Loucy (cell line): Measurements from ENCODE around the gene RUFY2.
A peak's percentile ranks its signal among the peaks of the same experiment; 100 is the strongest.

Source experiments
- H2AFZ ChIP-seq: fragments of 200-600 bp; sonication (generic); 2 replicates; pipeline ENCODE4 v1.6.0; 2016; ENCODE audit warnings: antibody characterized with exemption, mild to moderate bottlenecking, low read length, moderate library complexity
- H3F3A ChIP-seq: fragments of 200-600 bp; 2 replicates; pipeline ENCODE4 v1.6.0; 2016; ENCODE audit warnings: antibody characterized with exemption, low read depth, mild to moderate bottlenecking
- H3K27me3 ChIP-seq: fragments of 200-600 bp; sonication (generic); 2 replicates; pipeline ENCODE4 v1.6.1; 2014; ENCODE audit warnings: low read length, mild to moderate bottlenecking; ENCODE audit not compliant: insufficient read depth, poor library complexity, severe bottlenecking
- H3K36me3 ChIP-seq: fragments of 200-600 bp; sonication (generic); 2 replicates; pipeline ENCODE4 v1.6.1; 2016; ENCODE audit warnings: low read length; ENCODE audit not compliant: insufficient read depth
- H3K4me1 ChIP-seq: fragments of 200-600 bp; sonication (generic); 2 replicates; pipeline ENCODE4 v1.5.1; 2014; ENCODE audit warnings: low read length, mild to moderate bottlenecking; ENCODE audit not compliant: insufficient read depth, poor library complexity, severe bottlenecking
- H3K4me2 ChIP-seq: fragments of 200-600 bp; sonication (generic); 2 replicates; pipeline ENCODE4 v1.6.0; 2014; ENCODE audit warnings: antibody characterized with exemption, low read length, low read depth, mild to moderate bottlenecking; ENCODE audit not compliant: poor library complexity, severe bottlenecking
- H3K4me3 ChIP-seq: fragments of 200-600 bp; sonication (generic); 2 replicates; pipeline ENCODE4 v1.5.1; 2014; ENCODE audit warnings: low read length, mild to moderate bottlenecking, mixed read lengths; ENCODE audit not compliant: poor library complexity, severe bottlenecking
- H3K79me2 ChIP-seq: fragments of 200-600 bp; sonication (generic); 2 replicates; pipeline ENCODE4 v1.6.1; 2014; ENCODE audit warnings: low read length; ENCODE audit not compliant: insufficient read depth
- H3K9ac ChIP-seq: fragments of 200-600 bp; sonication (generic); 2 replicates; pipeline ENCODE4 v1.6.0; 2014; ENCODE audit warnings: mild to moderate bottlenecking, low read depth, low read length, moderate library complexity; ENCODE audit not compliant: poor library complexity, severe bottlenecking
- H3K9me2 ChIP-seq: fragments of 200-600 bp; sonication (generic); replicated peaks from 2 replicates; pipeline ENCODE4 v1.6.1; 2016; ENCODE audit warnings: low read depth, low read length, mixed read lengths
- H3K9me3 ChIP-seq: fragments of 200-600 bp; sonication (generic); 2 replicates; pipeline ENCODE4 v1.6.1; 2014; ENCODE audit warnings: mild to moderate bottlenecking, antibody characterized with exemption, low read length, low read depth; ENCODE audit not compliant: insufficient read depth
- H4K20me1 ChIP-seq: fragments of 200-600 bp; sonication (generic); 2 replicates; pipeline ENCODE4 v1.6.0; 2014; ENCODE audit warnings: antibody characterized with exemption, low read length, mild to moderate bottlenecking; ENCODE audit not compliant: insufficient read depth, poor library complexity, severe bottlenecking
- EZH2phosphoT487 ChIP-seq: fragments of 200-600 bp; IDR thresholded peaks from 2 replicates; pipeline ENCODE4 v1.6.1; 2018; ENCODE audit warnings: antibody characterized with exemption, mild to moderate bottlenecking, moderate library complexity, borderline replicate concordance
- TF ChIP-seq, protein P1 (sequence below): fragments of 200-600 bp; sonication (generic); conservative IDR thresholded peaks from 2 replicates; pipeline ENCODE4 v1.5.1; 2014; ENCODE audit warnings: mild to moderate bottlenecking, antibody characterized with exemption, low read length

Gene RUFY2

GRCh38 chr10:68423522-68423921 lies 16.4 kb upstream of the RUFY2 start:
- Histone ChIP-seq H3K9ac (no peak overlapping the region), H3K36me3 (peaks cover 38% of the 10 kb centered on the region), H4K20me1 (no peaks in the 10 kb centered on the region), H3K79me2 (peaks cover 7% of the 10 kb centered on the region; the same call in 1 of the 2 replicates), H3K4me1 (peaks cover 18% of the 10 kb centered on the region), H2AFZ (no peak overlapping the region), H3K4me2 (peak overlapping the region; percentile 42), H3K9me2 (no peaks in the 10 kb centered on the region), H3K4me3 (no peak overlapping the region), H3F3A (0 out of 2 replicates have a peak, but pooled peaks cover 9% of the 10 kb centered on the region), H3K27me3 (no peaks in the 10 kb centered on the region), H3K9me3 (no peaks in the 10 kb centered on the region)
- no peak for TF ChIP-seq EZH2phosphoT487
- TF ChIP-seq, protein P1, sequence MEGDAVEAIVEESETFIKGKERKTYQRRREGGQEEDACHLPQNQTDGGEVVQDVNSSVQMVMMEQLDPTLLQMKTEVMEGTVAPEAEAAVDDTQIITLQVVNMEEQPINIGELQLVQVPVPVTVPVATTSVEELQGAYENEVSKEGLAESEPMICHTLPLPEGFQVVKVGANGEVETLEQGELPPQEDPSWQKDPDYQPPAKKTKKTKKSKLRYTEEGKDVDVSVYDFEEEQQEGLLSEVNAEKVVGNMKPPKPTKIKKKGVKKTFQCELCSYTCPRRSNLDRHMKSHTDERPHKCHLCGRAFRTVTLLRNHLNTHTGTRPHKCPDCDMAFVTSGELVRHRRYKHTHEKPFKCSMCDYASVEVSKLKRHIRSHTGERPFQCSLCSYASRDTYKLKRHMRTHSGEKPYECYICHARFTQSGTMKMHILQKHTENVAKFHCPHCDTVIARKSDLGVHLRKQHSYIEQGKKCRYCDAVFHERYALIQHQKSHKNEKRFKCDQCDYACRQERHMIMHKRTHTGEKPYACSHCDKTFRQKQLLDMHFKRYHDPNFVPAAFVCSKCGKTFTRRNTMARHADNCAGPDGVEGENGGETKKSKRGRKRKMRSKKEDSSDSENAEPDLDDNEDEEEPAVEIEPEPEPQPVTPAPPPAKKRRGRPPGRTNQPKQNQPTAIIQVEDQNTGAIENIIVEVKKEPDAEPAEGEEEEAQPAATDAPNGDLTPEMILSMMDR, result no peak

DNA sequence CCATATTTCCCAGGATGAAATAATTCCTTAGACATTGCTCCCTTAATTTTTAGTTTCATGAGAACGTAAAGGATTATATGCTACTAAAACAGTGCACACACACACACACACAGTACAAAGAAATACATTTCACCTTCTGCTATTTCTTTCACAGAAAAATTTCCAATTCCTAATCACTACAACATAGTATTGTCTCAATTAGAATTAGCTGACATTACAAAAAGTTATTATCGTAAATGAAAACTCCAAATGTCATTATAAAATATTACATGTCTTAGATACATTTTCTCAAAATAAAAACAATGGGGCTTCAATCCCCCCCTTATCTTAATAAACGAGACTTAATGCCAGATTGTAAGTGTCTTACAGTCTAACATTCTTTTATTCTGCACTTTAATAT lies 12.3 kb upstream of the RUFY2 start:
- Histone ChIP-seq H3K79me2 (peaks cover 7% of the 10 kb centered on the region; the same call in 1 of the 2 replicates), H3K4me1 (peaks cover 18% of the 10 kb centered on the region), H3F3A (peaks cover 13% of the 10 kb centered on the region; the same call in 1 of the 2 replicates), H4K20me1 (no peaks in the 10 kb centered on the region), H3K9me2 (no peaks in the 10 kb centered on the region), H2AFZ (no peak overlapping the region), H3K36me3 (peaks cover 70% of the 10 kb centered on the region), H3K27me3 (no peaks in the 10 kb centered on the region), H3K4me3 (no peak overlapping the region), H3K9ac (no peak overlapping the region), H3K4me2 (no peak overlapping the region), H3K9me3 (no peaks in the 10 kb centered on the region)
- TF ChIP-seq, protein P1, result no peak
- no peak for TF ChIP-seq EZH2phosphoT487

GRCh38 chr10:68408898-68409518 lies 1.9 kb upstream of the RUFY2 start:
- Histone ChIP-seq H3K4me1 (peaks cover 18% of the 10 kb centered on the region), H3K9ac (no peak overlapping the region), H3K9me2 (no peaks in the 10 kb centered on the region), H3K9me3 (no peaks in the 10 kb centered on the region), H3K4me2 (no peak overlapping the region), H3F3A (no peaks in the 10 kb centered on the region), H3K79me2 (peaks cover 25% of the 10 kb centered on the region), H3K4me3 (no peak overlapping the region), H3K36me3 (no peaks in the 10 kb centered on the region; the same call in 1 of the 2 replicates), H4K20me1 (peaks cover 11% of the 10 kb centered on the region), H2AFZ (no peak overlapping the region), H3K27me3 (no peaks in the 10 kb centered on the region)
- TF ChIP-seq, protein P1, result no peak
- TF ChIP-seq EZH2phosphoT487, result no peak
